Measurements from ENCODE around the gene TNIK.
A peak's percentile ranks its signal among the peaks of the same experiment; 100 is the strongest.

Gene TNIK

GRCh38 chr3:171198781-171199472, 261.3 kb downstream of the TNIK start:
- H3K4me2 ChIP-seq (ENCODE audit: low read depth, low read length, poor library complexity, severe bottlenecking) = no peak overlapping the region
- H3K9me2 ChIP-seq (replicated peaks; ENCODE audit: low read depth, low read length) = no peaks in the 10 kb centered on the region
- TF ChIP-seq EZH2phosphoT487 (IDR thresholded peaks at IDR 0.05; ENCODE audit: borderline replicate concordance) (no peak), CTCF (conservative IDR thresholded peaks at IDR 0.05; ENCODE audit: low read length) (no peak)

GRCh38 chr3:171195686-171196085, 264.5 kb downstream of the TNIK start:
- Histone ChIP-seq H3K9me2 (replicated peaks; ENCODE audit: low read depth, low read length) (no peaks in the 10 kb centered on the region), H3K27me3 (ENCODE audit: insufficient read depth, low read length, poor library complexity, severe bottlenecking) (no peaks in the 10 kb centered on the region), H2AFZ (ENCODE audit: low read length) (no peak overlapping the region), H3K4me3 (ENCODE audit: low read length, poor library complexity, severe bottlenecking) (no peak overlapping the region), H3K79me2 (ENCODE audit: insufficient read depth, low read length) (0 out of 2 replicates have a peak, but pooled peaks cover 6% of the 10 kb centered on the region), H3K36me3 (ENCODE audit: insufficient read depth, low read length) (peaks cover 20% of the 10 kb centered on the region; the same call in 1 of the 2 replicates), H3K4me2 (ENCODE audit: low read depth, low read length, poor library complexity, severe bottlenecking) (no peak overlapping the region), H3K9ac (ENCODE audit: low read depth, low read length, poor library complexity, severe bottlenecking) (no peak overlapping the region), H3K4me1 (ENCODE audit: insufficient read depth, low read length, poor library complexity, severe bottlenecking) (peaks cover 13% of the 10 kb centered on the region), H3F3A (ENCODE audit: low read depth) (no peaks in the 10 kb centered on the region), H4K20me1 (ENCODE audit: insufficient read depth, low read length, poor library complexity, severe bottlenecking) (no peaks in the 10 kb centered on the region), H3K9me3 (ENCODE audit: insufficient read depth, low read depth, low read length) (no peaks in the 10 kb centered on the region)
- TF ChIP-seq EZH2phosphoT487 (IDR thresholded peaks at IDR 0.05; ENCODE audit: borderline replicate concordance) (no peak), CTCF (conservative IDR thresholded peaks at IDR 0.05; ENCODE audit: low read length) (peak; percentile 52)

More at GRCh38 chr3:171198781-171199472, 261.3 kb downstream of the TNIK start:
- Histone ChIP-seq H3F3A (ENCODE audit: low read depth) (no peaks in the 10 kb centered on the region), H3K79me2 (ENCODE audit: insufficient read depth, low read length) (0 out of 2 replicates have a peak, but pooled peaks cover 6% of the 10 kb centered on the region), H3K9me3 (ENCODE audit: insufficient read depth, low read depth, low read length) (no peaks in the 10 kb centered on the region), H3K4me3 (ENCODE audit: low read length, poor library complexity, severe bottlenecking) (no peak overlapping the region), H3K4me1 (ENCODE audit: insufficient read depth, low read length, poor library complexity, severe bottlenecking) (peaks cover 17% of the 10 kb centered on the region), H3K9ac (ENCODE audit: low read depth, low read length, poor library complexity, severe bottlenecking) (no peak overlapping the region), H3K27me3 (ENCODE audit: insufficient read depth, low read length, poor library complexity, severe bottlenecking) (no peaks in the 10 kb centered on the region), H3K36me3 (ENCODE audit: insufficient read depth, low read length) (0 out of 2 replicates have a peak, but pooled peaks cover under 1% of the 10 kb centered on the region), H2AFZ (ENCODE audit: low read length) (no peak overlapping the region), H4K20me1 (ENCODE audit: insufficient read depth, low read length, poor library complexity, severe bottlenecking) (no peaks in the 10 kb centered on the region)

- TF ChIP-seq EZH2phosphoT487 (IDR thresholded peaks at IDR 0.05; ENCODE audit: borderline replicate concordance) = no peak
- TF ChIP-seq CTCF (conservative IDR thresholded peaks at IDR 0.05; ENCODE audit: low read length) = no peak
Measured at GRCh38 chr3:171194965-171195364, 265.2 kb downstream of the TNIK start.

More at GRCh38 chr3:171194965-171195364, 265.2 kb downstream of the TNIK start:
- Histone ChIP-seq H2AFZ (ENCODE audit: low read length) (no peak overlapping the region), H3K4me2 (ENCODE audit: low read depth, low read length, poor library complexity, severe bottlenecking) (no peak overlapping the region), H3K27me3 (ENCODE audit: insufficient read depth, low read length, poor library complexity, severe bottlenecking) (no peaks in the 10 kb centered on the region), H3K9me3 (ENCODE audit: insufficient read depth, low read depth, low read length) (no peaks in the 10 kb centered on the region), H3K79me2 (ENCODE audit: insufficient read depth, low read length) (0 out of 2 replicates have a peak, but pooled peaks cover 6% of the 10 kb centered on the region), H3K4me3 (ENCODE audit: low read length, poor library complexity, severe bottlenecking) (no peak overlapping the region), H3K9me2 (replicated peaks; ENCODE audit: low read depth, low read length) (no peaks in the 10 kb centered on the region), H3K36me3 (ENCODE audit: insufficient read depth, low read length) (peaks cover 27% of the 10 kb centered on the region; the same call in 1 of the 2 replicates), H3F3A (ENCODE audit: low read depth) (no peaks in the 10 kb centered on the region), H4K20me1 (ENCODE audit: insufficient read depth, low read length, poor library complexity, severe bottlenecking) (no peaks in the 10 kb centered on the region), H3K9ac (ENCODE audit: low read depth, low read length, poor library complexity, severe bottlenecking) (no peak overlapping the region), H3K4me1 (ENCODE audit: insufficient read depth, low read length, poor library complexity, severe bottlenecking) (peaks cover 6% of the 10 kb centered on the region)

Measured in Loucy (cell line).